T-helper 9 cell (primary cell): Measurements from ENCODE around the gene DAPK3.
A peak's percentile ranks its signal among the peaks of the same experiment; 100 is the strongest.
"Not testable (repeated sequence)": the region's sequence is repeated elsewhere in the genome, so short reads cannot be mapped to it uniquely, and the experiment has no call there.

Experiments used
- DNase-seq: peaks from one replicate; pipeline ENCODE4 v3.0.0-alpha.2; 2020

Gene DAPK3

GRCh38 chr19:4000798-4001197 is 29.9 kb upstream of the DAPK3 start:
- DNase-seq: not testable (repeated sequence)

GRCh38 chr19:3998667-3999412 is 27.9 kb upstream of the DAPK3 start:
- DNase-seq: not testable (repeated sequence)

GRCh38 chr19:3995607-3996006 is 24.7 kb upstream of the DAPK3 start:
- no peak for DNase-seq

GRCh38 chr19:3990815-3991117 is 19.9 kb upstream of the DAPK3 start:
- DNase-seq: no peak

- peak; percentile 86 for DNase-seq
These were observed 16.9 kb upstream of the DAPK3 start for GRCh38 chr19:3987619-3988371.

- no peak for DNase-seq
These were observed 15.6 kb upstream of the DAPK3 start for GRCh38 chr19:3986260-3987041.

GRCh38 chr19:3985643-3986259 is 14.9 kb upstream of the DAPK3 start:
- DNase-seq: no peak

- peak; percentile 87 for DNase-seq
These were observed 14.2 kb upstream of the DAPK3 start, which contains the start of gene EEF2 for GRCh38 chr19:3984908-3985642. EEF2 (minus strand) TSS chr19:3985463; CDS start chr19:3985380, 83 bp downstream.

GRCh38 chr19:3984584-3984907 is 13.6 kb upstream of the DAPK3 start:
- DNase-seq: no peak

- DNase-seq: no peak
These were observed 13.2 kb upstream of the DAPK3 start for GRCh38 chr19:3983936-3984583.

- no peak for DNase-seq
These were observed 12.6 kb upstream of the DAPK3 start for GRCh38 chr19:3983542-3983914.

GRCh38 chr19:3982701-3983541 is 12.0 kb upstream of the DAPK3 start:
- no peak for DNase-seq

GRCh38 chr19:3981736-3982681 is 11.1 kb upstream of the DAPK3 start:
- no peak for DNase-seq

GRCh38 chr19:3981373-3981735 is 10.5 kb upstream of the DAPK3 start:
- DNase-seq: no peak

- DNase-seq: no peak
These were observed 9.7 kb upstream of the DAPK3 start for GRCh38 chr19:3980353-3981251.

GRCh38 chr19:3979674-3980352 is 8.9 kb upstream of the DAPK3 start:
- no peak for DNase-seq

GRCh38 chr19:3979289-3979673 is 8.4 kb upstream of the DAPK3 start:
- DNase-seq: no peak

- DNase-seq: no peak
These were observed 7.2 kb upstream of the DAPK3 start for GRCh38 chr19:3978145-3978544.
